ENCODE measurements around the gene SECISBP2L.

DNA sequence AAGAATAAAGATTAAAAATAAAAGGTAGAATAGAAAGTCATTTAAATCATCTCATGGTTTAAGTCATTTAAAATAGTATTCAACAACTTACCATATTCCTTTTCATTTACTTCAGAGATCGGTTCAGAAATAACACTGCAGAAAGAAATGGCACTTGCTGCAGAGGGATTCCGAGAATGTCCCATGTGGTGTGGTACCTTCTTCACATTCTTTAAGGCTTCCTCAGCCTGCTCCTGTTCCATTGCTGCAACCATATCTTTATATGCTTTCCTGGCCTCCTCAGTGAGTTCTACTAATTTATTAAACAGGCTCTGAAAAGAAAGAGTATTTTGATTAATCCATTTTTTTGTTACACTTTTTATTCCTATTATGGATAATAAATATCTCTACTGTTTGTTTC, 50.0 kb downstream of the SECISBP2L start:
- TF ChIP-seq, protein P1, sequence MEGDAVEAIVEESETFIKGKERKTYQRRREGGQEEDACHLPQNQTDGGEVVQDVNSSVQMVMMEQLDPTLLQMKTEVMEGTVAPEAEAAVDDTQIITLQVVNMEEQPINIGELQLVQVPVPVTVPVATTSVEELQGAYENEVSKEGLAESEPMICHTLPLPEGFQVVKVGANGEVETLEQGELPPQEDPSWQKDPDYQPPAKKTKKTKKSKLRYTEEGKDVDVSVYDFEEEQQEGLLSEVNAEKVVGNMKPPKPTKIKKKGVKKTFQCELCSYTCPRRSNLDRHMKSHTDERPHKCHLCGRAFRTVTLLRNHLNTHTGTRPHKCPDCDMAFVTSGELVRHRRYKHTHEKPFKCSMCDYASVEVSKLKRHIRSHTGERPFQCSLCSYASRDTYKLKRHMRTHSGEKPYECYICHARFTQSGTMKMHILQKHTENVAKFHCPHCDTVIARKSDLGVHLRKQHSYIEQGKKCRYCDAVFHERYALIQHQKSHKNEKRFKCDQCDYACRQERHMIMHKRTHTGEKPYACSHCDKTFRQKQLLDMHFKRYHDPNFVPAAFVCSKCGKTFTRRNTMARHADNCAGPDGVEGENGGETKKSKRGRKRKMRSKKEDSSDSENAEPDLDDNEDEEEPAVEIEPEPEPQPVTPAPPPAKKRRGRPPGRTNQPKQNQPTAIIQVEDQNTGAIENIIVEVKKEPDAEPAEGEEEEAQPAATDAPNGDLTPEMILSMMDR (IDR thresholded peaks at IDR 0.05; ENCODE audit: poor library complexity): no peak
- TF ChIP-seq EZH2 (IDR thresholded peaks at IDR 0.05; ENCODE audit: borderline replicate concordance): no peak

Data from hepatocyte (in vitro differentiated cells).